Mucosa of stomach (tissue), 1 donor: Measurements from ENCODE around the gene TM7SF2.
"Not testable (repeated sequence)": the region's sequence is repeated elsewhere in the genome, so short reads cannot be mapped to it uniquely, and the experiment has no call there.

Experiments
- H3K27me3 ChIP-seq: one replicate; pipeline ENCODE4 v1.7.0; 2013; ENCODE audit warnings: mild to moderate bottlenecking, low read length; ENCODE audit not compliant: control insufficient read depth, insufficient read depth
- H3K36me3 ChIP-seq: one replicate; pipeline ENCODE4 v1.7.0; 2013; ENCODE audit warnings: low read length; ENCODE audit not compliant: control insufficient read depth, insufficient read depth
- H3K4me1 ChIP-seq: one replicate; pipeline ENCODE4 v1.7.0; 2013; ENCODE audit warnings: mild to moderate bottlenecking, low read length; ENCODE audit not compliant: control insufficient read depth, insufficient read depth
- H3K4me3 ChIP-seq: one replicate; pipeline ENCODE4 v1.7.0; 2013; ENCODE audit warnings: low read length
- H3K9ac ChIP-seq: one replicate; pipeline ENCODE4 v1.7.0; 2013; ENCODE audit warnings: mild to moderate bottlenecking, low read length, moderate library complexity
- H3K9me3 ChIP-seq: one replicate; pipeline ENCODE4 v1.7.0; 2013; ENCODE audit warnings: mild to moderate bottlenecking, low read length, moderate library complexity; ENCODE audit not compliant: control insufficient read depth
- donor health status: Pancreatic carcinoma.

The TM7SF2 gene

GRCh38 chr11:65136515-65137096 lies 24.9 kb downstream of the TM7SF2 start:
- no peaks in the 10 kb centered on the region for H3K27me3 ChIP-seq
- H3K36me3 ChIP-seq, result peaks cover 12% of the 10 kb centered on the region
- H3K4me1 ChIP-seq, result peaks cover 31% of the 10 kb centered on the region
- H3K9me3 ChIP-seq, result no peaks in the 10 kb centered on the region
- H3K9ac ChIP-seq, result no peak overlapping the region
- no peak overlapping the region for H3K4me3 ChIP-seq

GRCh38 chr11:65141896-65142494 lies 30.3 kb downstream of the TM7SF2 start:
- Histone ChIP-seq H3K4me1 (no peaks in the 10 kb centered on the region), H3K36me3 (no peaks in the 10 kb centered on the region)

GRCh38 chr11:65147352-65148075 lies 35.8 kb downstream of the TM7SF2 start:
- H3K9ac ChIP-seq, result no peak overlapping the region
- no peaks in the 10 kb centered on the region for H3K4me1 ChIP-seq
- H3K36me3 ChIP-seq, result no peaks in the 10 kb centered on the region
- no peaks in the 10 kb centered on the region for H3K9me3 ChIP-seq
- H3K4me3 ChIP-seq, result no peak overlapping the region
- H3K27me3 ChIP-seq, result no peaks in the 10 kb centered on the region

More at GRCh38 chr11:65141896-65142494, 30.3 kb downstream of the TM7SF2 start:
- Histone ChIP-seq H3K9me3 (no peaks in the 10 kb centered on the region), H3K4me3 (no peak overlapping the region), H3K9ac (no peak overlapping the region), H3K27me3 (no peaks in the 10 kb centered on the region)

- Histone ChIP-seq H3K9me3 (no peaks in the 10 kb centered on the region), H3K4me3 (no peak overlapping the region), H3K36me3 (no peaks in the 10 kb centered on the region), H3K9ac (no peak overlapping the region), H3K4me1 (no peaks in the 10 kb centered on the region), H3K27me3 (no peaks in the 10 kb centered on the region)
Measured at GRCh38 chr11:65148657-65149056, 37.0 kb downstream of the TM7SF2 start.

- H3K4me1 ChIP-seq, result not testable (repeated sequence)
Measured at GRCh38 chr11:65150131-65150508, 38.4 kb downstream of the TM7SF2 start.

GRCh38 chr11:65150509-65151299 lies 39.0 kb downstream of the TM7SF2 start:
- peak overlapping the region; percentile 26 for H3K9ac ChIP-seq
- H3K9me3 ChIP-seq, result no peaks in the 10 kb centered on the region
- no peak overlapping the region for H3K4me3 ChIP-seq
- no peaks in the 10 kb centered on the region for H3K27me3 ChIP-seq
- no peaks in the 10 kb centered on the region for H3K36me3 ChIP-seq
- H3K4me1 ChIP-seq, result no peaks in the 10 kb centered on the region

More at GRCh38 chr11:65150131-65150508, 38.4 kb downstream of the TM7SF2 start:
- H3K4me3 ChIP-seq, H3K36me3 ChIP-seq, H3K9me3 ChIP-seq, H3K27me3 ChIP-seq: not testable (repeated sequence)
- H3K9ac ChIP-seq, result peak overlapping the region; percentile 26

GRCh38 chr11:65151331-65151899 lies 39.7 kb downstream of the TM7SF2 start:
- H3K9ac ChIP-seq, result no peak overlapping the region
- no peaks in the 10 kb centered on the region for H3K9me3 ChIP-seq
- no peaks in the 10 kb centered on the region for H3K27me3 ChIP-seq
- no peaks in the 10 kb centered on the region for H3K36me3 ChIP-seq
- H3K4me1 ChIP-seq, result no peaks in the 10 kb centered on the region
- H3K4me3 ChIP-seq, result no peak overlapping the region

GRCh38 chr11:65152122-65152521 lies 40.5 kb downstream of the TM7SF2 start:
- no peaks in the 10 kb centered on the region for H3K9me3 ChIP-seq
- H3K36me3 ChIP-seq, result no peaks in the 10 kb centered on the region
- no peak overlapping the region for H3K9ac ChIP-seq
- H3K4me1 ChIP-seq, result no peaks in the 10 kb centered on the region
- no peak overlapping the region for H3K4me3 ChIP-seq
- no peaks in the 10 kb centered on the region for H3K27me3 ChIP-seq

GRCh38 chr11:65156256-65156655 lies 44.6 kb downstream of the TM7SF2 start:
- no peaks in the 10 kb centered on the region for H3K9me3 ChIP-seq
- no peak overlapping the region for H3K4me3 ChIP-seq
- peaks cover 3% of the 10 kb centered on the region for H3K27me3 ChIP-seq
- H3K4me1 ChIP-seq, result no peaks in the 10 kb centered on the region
- no peaks in the 10 kb centered on the region for H3K36me3 ChIP-seq
- no peak overlapping the region for H3K9ac ChIP-seq

GRCh38 chr11:65156926-65157325 lies 45.3 kb downstream of the TM7SF2 start:
- Histone ChIP-seq H3K27me3 (peaks cover 3% of the 10 kb centered on the region), H3K4me3 (no peak overlapping the region), H3K36me3 (no peaks in the 10 kb centered on the region), H3K4me1 (no peaks in the 10 kb centered on the region), H3K9me3 (no peaks in the 10 kb centered on the region), H3K9ac (no peak overlapping the region)

GRCh38 chr11:65157336-65157735 lies 45.7 kb downstream of the TM7SF2 start:
- no peak overlapping the region for H3K9ac ChIP-seq
- peaks cover 3% of the 10 kb centered on the region for H3K27me3 ChIP-seq
- no peaks in the 10 kb centered on the region for H3K36me3 ChIP-seq
- H3K4me3 ChIP-seq, result no peak overlapping the region
- no peaks in the 10 kb centered on the region for H3K9me3 ChIP-seq
- no peaks in the 10 kb centered on the region for H3K4me1 ChIP-seq
